Measurements from ENCODE around the gene RNF187.
A peak's percentile ranks its signal among the peaks of the same experiment; 100 is the strongest.

Gene RNF187

DNA sequence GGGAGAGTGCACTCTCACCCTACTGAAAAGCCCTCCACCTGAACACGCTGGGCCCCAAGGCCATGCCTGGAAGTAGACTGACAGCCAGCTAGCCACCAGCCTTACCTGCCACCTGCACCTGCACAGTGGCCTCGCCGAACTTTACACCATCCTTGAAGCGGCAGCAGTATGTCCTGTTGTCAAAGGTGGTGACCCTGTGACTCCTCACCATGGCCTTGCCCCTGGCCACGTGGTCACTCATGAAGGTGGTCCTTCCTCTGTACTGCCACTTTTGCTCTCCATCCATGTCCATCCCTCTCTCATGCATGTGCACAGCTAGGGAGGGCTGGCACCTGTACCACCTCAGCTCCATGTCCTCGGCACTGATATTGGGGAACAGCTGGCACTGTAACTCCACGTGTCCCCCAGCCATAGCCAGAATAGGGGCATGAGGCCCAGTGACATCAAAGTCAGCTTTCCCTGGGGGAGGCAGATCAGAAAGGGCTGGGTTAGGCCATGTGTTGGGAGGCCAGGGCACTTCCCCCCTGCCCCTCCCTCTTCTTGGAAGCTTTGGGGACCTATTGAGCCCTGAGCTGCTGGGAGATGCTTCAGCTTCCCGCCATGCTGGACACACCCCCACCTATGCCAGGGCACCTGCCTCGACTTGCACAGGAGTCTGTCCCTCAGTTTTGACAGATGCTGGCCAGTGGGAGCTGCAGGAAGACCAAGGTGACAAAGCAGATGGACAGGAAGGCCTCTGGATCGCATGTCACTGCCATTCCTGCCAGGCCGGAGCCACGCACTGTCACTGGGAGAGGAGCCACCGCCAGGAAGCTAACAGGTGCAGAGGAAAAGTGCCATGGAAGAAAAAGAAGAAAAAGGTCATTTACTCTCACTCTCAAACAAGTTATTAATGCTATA, 24.6 kb downstream of the RNF187 start:
- DNase-seq: no peak

DNA sequence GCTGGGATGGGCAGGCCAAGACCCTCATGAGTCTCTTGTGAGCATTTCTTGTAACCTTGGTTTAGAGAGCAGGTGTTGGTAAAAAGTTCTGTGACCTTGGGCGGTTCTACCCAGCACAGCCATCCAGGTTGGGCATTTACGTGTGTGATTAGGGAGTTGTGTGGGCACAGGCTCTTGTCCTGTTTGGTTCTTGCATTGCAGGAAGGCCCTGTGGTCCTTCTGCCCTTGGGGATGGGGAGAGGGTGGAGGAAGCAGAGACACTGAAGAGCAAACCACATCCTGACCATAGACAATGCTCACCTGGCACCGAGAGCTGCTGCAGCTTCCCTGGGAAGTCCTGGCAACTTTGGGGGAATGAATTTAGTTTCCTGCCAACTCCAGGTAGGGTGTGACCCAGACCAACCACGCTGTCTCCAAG, 25.6 kb downstream of the RNF187 start:
- DNase-seq: no peak

GRCh38 chr1:228513236-228513900, 26.2 kb downstream of the RNF187 start:
- no peak for DNase-seq

DNA sequence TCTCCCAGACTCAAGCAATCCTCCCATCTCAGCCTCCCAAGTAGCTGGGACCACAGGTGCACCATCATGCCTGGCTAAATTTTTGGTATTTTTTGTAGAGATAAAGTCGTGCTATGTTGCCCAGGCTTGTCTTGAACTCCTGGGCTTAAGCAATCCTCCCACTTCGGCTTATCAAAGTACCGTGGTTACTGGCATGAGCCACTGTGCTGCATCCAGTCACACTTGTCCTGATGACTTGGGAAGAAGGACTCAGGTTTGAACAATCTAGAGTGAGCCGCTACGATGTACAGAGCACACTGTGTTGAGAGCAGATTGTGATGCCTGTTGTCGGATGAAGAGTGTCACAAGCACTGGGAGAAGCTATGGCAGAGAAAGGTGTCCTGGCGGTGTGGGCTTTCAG, 27.2 kb downstream of the RNF187 start:
- no peak for DNase-seq

GRCh38 chr1:228515200-228515834, 28.1 kb downstream of the RNF187 start:
- peak in 1 of 5 donors; percentile 10 for DNase-seq

DNA sequence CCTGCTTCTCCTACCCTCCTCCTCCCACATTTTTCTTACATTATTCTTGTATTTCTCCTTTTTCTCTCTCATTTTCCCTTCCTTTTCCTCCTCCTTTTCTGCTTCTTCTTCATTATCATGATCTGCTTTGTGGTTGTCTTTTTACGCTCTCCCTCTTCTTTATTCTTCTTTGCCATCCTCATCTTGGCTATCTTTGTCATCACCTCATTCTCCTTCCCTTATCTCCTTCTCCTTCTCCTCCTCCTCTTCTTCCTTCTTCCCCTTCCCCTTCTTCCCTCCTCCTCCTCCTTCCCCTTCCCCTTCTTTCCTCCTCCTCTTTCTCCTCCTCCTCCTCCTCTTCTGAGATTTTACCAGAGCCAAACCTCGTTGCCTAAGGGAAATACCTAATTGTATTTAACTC, 30.5 kb downstream of the RNF187 start:
- no peak for DNase-seq

DNA sequence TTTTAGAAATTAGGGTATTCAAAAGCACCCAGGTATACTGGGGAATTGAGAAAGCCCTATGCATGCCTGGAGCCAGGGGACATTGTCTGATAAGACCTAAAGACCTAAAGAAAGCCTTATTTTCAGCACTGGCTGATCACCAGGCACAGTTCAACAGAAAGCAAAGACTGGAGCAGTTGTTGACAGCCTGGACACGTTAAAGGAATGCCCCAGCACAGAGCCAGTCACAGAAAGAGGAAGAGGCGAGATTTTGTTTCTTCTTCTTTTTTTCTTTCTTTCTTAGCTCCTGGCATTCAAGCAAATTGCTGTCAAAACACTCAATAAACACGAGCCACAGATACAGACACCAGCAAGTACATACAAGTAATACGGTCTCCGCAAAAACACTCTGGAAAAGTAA, 40.4 kb downstream of the RNF187 start:
- DNase-seq: no peak

GRCh38 chr1:228528612-228529011, 41.4 kb downstream of the RNF187 start:
- no peak for DNase-seq

DNA sequence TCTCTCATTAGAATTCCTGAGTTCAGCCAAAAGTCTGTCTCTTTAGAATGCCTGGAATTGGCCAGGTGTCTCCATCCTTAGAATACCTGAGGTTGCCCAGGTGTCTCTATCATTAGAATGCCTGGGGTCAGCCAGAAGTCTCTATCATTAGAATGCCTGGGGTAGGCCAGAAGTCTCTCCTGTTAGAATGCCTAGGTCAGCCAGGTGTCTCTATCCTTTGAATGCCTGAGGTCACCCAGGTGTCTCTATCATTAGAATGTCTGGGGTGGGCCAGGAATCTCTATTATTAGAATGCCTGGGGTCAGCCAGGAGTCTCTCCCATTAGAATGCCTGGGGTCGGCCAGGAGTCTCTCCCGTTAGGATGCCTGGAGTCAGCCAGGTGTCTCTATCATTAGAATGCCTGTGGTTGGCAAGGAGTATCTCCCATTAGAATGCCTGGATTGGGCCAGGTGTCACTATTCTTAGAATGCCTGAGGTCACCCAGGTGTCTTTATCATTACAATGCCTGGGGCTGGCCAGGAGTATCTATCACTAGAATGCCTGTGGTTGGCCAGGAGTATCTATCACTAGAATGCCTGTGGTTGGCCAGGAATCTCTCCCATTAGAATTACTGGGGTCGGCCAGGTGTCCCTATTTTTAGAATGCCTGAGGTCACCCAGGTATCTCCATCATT, 43.0 kb downstream of the RNF187 start:
- no peak for DNase-seq

GRCh38 chr1:228530951-228531731, 44.0 kb downstream of the RNF187 start:
- no peak for DNase-seq

- DNase-seq: no peak
These were observed 51.6 kb downstream of the RNF187 start for GRCh38 chr1:228538831-228539230.

GRCh38 chr1:228540161-228540917, 53.2 kb downstream of the RNF187 start:
- no peak for DNase-seq

GRCh38 chr1:228541725-228542124, 54.5 kb downstream of the RNF187 start:
- DNase-seq: no peak

GRCh38 chr1:228542376-228542775, 55.2 kb downstream of the RNF187 start:
- DNase-seq: no peak

DNA sequence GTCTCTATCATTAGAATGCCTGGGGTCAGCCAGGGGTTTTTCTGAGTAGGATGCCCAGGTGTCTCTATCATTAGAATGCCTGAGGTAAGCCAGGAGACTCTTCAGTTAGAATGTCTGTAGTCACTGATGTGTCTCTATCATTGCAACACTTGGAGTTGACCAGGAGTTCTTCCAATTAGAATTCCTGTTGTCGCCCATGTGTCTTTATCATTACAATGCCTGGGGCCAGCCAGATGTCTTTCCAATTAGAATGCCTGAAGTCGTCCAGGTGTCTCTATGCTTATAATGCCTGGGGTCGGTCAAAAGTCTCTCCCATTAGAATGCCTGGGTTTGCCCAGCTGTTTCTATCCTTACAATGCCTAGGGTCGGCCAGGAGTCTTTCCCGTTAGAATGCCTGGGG, 55.8 kb downstream of the RNF187 start:
- no peak for DNase-seq

DNA sequence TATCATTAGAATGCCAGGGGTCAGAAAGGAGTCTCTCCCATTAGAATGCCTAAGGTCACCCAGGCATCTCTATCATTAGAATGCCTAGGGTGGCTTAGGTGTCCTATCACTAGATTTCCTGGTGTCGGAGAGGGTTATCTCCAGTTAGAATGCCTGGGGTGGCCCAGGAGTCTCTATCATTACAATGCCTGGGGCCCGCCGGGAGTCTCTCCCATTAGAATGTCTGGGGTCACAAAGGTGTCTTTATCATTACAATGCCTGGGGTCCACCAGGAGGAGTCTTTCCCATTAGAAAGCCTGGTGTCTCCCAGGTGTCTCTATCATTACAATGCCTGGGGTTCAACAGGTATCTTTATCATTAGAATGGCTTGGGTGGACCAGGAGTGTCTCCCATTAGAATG, 56.2 kb downstream of the RNF187 start:
- DNase-seq: no peak

GRCh38 chr1:228544021-228544850, 57.1 kb downstream of the RNF187 start:
- no peak for DNase-seq

DNA sequence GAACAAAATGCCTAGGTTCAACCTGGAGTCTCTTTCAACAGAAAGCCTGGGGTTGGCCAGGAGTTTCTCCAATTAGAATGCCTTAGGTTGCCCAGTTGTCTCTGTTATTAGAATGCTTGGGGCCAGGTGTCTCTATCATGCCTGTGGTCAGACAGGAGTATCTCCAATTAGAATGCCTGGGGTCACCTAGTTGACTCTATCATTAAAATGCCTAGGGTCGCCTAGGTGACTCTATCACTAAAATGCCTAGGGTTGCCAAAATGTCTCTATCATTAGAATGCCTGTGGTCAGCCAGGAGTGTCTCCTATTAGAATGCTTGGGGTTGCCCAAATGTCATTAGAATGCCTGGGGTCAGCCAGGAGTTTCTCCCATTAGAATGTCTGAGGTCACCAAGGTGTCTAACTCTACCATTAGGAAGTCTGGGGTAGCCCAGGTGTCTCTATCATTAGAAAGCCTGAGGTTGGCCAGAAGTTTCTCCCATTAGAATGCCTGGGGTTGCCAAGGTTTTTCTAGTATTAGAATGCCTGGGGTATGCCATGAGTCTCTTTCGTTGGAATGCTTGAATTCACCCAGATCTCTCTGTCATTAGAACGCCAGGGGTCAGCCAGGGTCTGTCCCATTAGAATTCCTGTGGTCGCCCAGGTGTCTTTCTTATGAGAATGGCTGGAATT, 57.9 kb downstream of the RNF187 start:
- DNase-seq: no peak
